ENCODE data around the gene NEDD9. TPM values are rescaled to one million over a fixed set of nuclear protein-coding genes. Genes with fewer than 3 reads are reported as not detected.

Gene NEDD9
- total RNA-seq, 1 experiment from 2014 or later, result 0.17 TPM

GRCh38 chr6:11248974-11249761 lies 16.7 kb upstream of the NEDD9 start:
- ChIA-PET CTCF (no interaction called here), RAD21 (ENCODE audit: low non-redundant PET in 1 of 2, low total read pairs in 2 of 2, uncharacterized antibody in 2 of 2, unreplicated experiment in 2 of 2) (no interaction called here), POLR2A (no interaction called here)
- H3K36me3 ChIP-seq (ENCODE audit: control insufficient read depth in 1 of 2, insufficient read depth in 2 of 2, low read length in 2 of 2), result no peaks in the 10 kb centered on the region
- H3K27me3 ChIP-seq (ENCODE audit: insufficient read depth, low read length), result no peaks in the 10 kb centered on the region
- intact Hi-C loops (cut with micrococcal nuclease), result no loop called here
- H3K9me3 ChIP-seq (ENCODE audit: control insufficient read depth in 1 of 2, insufficient read depth in 1 of 2, low read depth in 1 of 2, low read length in 2 of 2), result no peaks in the 10 kb centered on the region
- H3K27ac ChIP-seq (ENCODE audit: low read depth, low read length), result no peak overlapping the region
- no peaks in the 10 kb centered on the region for H3K79me2 ChIP-seq (ENCODE audit: insufficient read depth, low read length)
- TF ChIP-seq CEBPB (IDR thresholded peaks at IDR 0.05; ENCODE audit: low read depth) (no peak), ZFX (IDR thresholded peaks at IDR 0.05) (no peak), ZNF274 (IDR thresholded peaks at IDR 0.05; ENCODE audit: low read depth, low read length) (no peak), SIN3A (IDR thresholded peaks at IDR 0.05; ENCODE audit: low read depth) (no peak), REST (IDR thresholded peaks at IDR 0.05; ENCODE audit: low read depth) (no peak), POLR2A (IDR thresholded peaks at IDR 0.05; ENCODE audit: borderline replicate concordance, extremely low read depth, insufficient read depth, insufficient read length) (no peak)
- no peaks in the 10 kb centered on the region for H4K20me1 ChIP-seq (ENCODE audit: insufficient read depth)
- no peak overlapping the region for H3K4me2 ChIP-seq (ENCODE audit: low read length)
- H2AFZ ChIP-seq (ENCODE audit: low read depth, low read length, poor library complexity, severe bottlenecking), result no peak overlapping the region
- BruUV-seq (replicated peaks), result no TSS peak
- no peak overlapping the region for H3K9ac ChIP-seq (ENCODE audit: low read length)
- no peak overlapping the region for H3K4me3 ChIP-seq (replicated peaks in 1 of 2; ENCODE audit: low read depth in 1 of 2, low read length in 2 of 2)
- ATAC-seq, result peak; percentile 69
- DNase-seq (ENCODE audit: low read depth, low spot score), result no peak
- no peaks in the 10 kb centered on the region for H3K9me2 ChIP-seq (ENCODE audit: insufficient read depth)
- peaks cover 3 to 8% of the 10 kb centered on the region in 2 experiments; a peak in 2 of 4 replicates for H3K4me1 ChIP-seq (ENCODE audit: control insufficient read depth in 1 of 2, insufficient read depth in 2 of 2, low read length in 2 of 2)

Measured in HCT116 (cell line).